Measurements from ENCODE around the gene TRRAP.

- TF ChIP-seq POLR2A (IDR thresholded peaks at IDR 0.05) (no peak), CTCF (IDR thresholded peaks at IDR 0.05 in 8 of 11, conservative IDR thresholded peaks at IDR 0.05 in 3 of 11) (no peak)
Observed at GRCh38 chr7:99046722-99047121, 168.4 kb downstream of the TRRAP start.
